ENCODE data around the gene LY6G6F.

The LY6G6F gene

DNA sequence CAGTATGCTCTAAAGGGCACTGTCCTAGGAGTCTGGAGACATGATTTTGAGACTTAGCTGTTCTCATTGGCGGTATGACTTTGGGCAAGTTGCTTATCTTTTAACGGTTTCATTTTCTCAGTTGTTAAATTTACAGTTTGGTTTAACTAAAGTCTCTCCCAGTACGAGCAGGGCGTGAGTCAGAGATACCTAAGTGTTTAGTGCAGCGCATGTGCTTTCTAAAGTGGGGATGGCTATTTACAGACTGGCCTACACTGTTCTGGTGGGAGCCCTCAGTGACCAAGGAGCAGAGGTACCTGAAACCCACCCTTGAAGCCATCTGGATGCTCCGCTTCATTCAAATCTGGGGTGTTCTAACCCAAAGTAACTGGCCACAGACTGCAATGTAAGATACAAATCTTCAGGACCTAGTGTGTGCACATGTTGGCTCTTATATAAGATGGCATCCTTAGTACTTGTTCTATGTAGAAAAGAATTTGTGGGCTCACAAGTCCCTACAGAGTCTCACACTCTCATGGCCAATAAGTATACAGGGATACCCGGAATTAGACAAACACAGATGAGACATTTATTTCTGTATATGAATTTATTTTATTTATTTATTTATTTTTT lies 43.9 kb downstream of the LY6G6F start:
- Histone ChIP-seq H3K4me3 (ENCODE audit: insufficient read depth, low read length, poor library complexity, severe bottlenecking) (no peak overlapping the region), H3K79me2 (ENCODE audit: insufficient read depth, low read length) (no peaks in the 10 kb centered on the region), H3K36me3 (ENCODE audit: low read length) (peaks cover 3% of the 10 kb centered on the region; the same call in 1 of the 2 replicates), H3K27ac (ENCODE audit: low read depth, low read length) (no peak overlapping the region), H3K9me3 (ENCODE audit: insufficient read depth, low read length) (no peaks in the 10 kb centered on the region), H3K27me3 (ENCODE audit: low read length) (no peaks in the 10 kb centered on the region), H3F3A (ENCODE audit: insufficient read depth) (0 out of 2 replicates have a peak, but pooled peaks cover 12% of the 10 kb centered on the region), H3K9ac (ENCODE audit: low read length) (no peak overlapping the region), H2AFZ (ENCODE audit: low read depth, low read length, severe bottlenecking) (no peak overlapping the region), H4K20me1 (ENCODE audit: low read depth, low read length) (no peaks in the 10 kb centered on the region), H3K4me2 (ENCODE audit: low read depth, low read length, poor library complexity, severe bottlenecking) (no peak overlapping the region), H3K9me2 (replicated peaks; ENCODE audit: insufficient read depth, low read length) (no peaks in the 10 kb centered on the region)
- TF ChIP-seq, protein P1, sequence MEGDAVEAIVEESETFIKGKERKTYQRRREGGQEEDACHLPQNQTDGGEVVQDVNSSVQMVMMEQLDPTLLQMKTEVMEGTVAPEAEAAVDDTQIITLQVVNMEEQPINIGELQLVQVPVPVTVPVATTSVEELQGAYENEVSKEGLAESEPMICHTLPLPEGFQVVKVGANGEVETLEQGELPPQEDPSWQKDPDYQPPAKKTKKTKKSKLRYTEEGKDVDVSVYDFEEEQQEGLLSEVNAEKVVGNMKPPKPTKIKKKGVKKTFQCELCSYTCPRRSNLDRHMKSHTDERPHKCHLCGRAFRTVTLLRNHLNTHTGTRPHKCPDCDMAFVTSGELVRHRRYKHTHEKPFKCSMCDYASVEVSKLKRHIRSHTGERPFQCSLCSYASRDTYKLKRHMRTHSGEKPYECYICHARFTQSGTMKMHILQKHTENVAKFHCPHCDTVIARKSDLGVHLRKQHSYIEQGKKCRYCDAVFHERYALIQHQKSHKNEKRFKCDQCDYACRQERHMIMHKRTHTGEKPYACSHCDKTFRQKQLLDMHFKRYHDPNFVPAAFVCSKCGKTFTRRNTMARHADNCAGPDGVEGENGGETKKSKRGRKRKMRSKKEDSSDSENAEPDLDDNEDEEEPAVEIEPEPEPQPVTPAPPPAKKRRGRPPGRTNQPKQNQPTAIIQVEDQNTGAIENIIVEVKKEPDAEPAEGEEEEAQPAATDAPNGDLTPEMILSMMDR (IDR thresholded peaks at IDR 0.05; ENCODE audit: insufficient read depth, low read length, poor library complexity, severe bottlenecking), result no peak
- no peak for TF ChIP-seq EZH2phosphoT487 (conservative IDR thresholded peaks at IDR 0.05; ENCODE audit: low read length)

DNA sequence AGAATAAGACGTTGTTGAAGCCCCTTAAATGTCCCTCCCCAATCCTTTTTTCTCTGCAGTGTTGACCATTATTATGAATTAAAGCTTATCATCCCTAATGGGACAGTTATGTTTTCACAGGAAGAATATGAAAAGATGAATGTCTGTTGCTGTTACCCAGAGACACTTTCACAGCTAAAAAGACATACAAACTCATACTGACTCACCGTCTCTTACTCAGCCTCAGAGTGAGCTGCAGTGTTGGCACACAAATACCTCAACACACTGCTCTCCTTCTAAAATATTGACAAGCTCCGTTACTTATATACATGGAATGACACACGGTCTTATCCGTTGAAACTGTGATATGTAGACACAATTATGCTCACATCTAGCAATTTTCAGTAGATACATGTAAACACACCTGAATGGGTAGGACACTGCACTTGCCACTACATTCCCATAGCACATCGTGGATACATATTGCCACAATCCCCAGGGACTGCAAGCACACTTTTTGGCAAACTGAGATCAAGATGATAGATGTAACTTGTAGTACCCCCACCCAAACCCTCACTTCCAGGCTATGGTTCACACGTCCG lies 46.2 kb downstream of the LY6G6F start:
- Histone ChIP-seq H3K4me2 (ENCODE audit: low read depth, low read length, poor library complexity, severe bottlenecking) (no peak overlapping the region), H3K9ac (ENCODE audit: low read length) (no peak overlapping the region), H3K27ac (ENCODE audit: low read depth, low read length) (no peak overlapping the region), H3K36me3 (ENCODE audit: low read length) (peaks cover 3% of the 10 kb centered on the region; the same call in 1 of the 2 replicates), H3K9me3 (ENCODE audit: insufficient read depth, low read length) (no peaks in the 10 kb centered on the region), H3K4me3 (ENCODE audit: insufficient read depth, low read length, poor library complexity, severe bottlenecking) (no peak overlapping the region), H3K9me2 (replicated peaks; ENCODE audit: insufficient read depth, low read length) (no peaks in the 10 kb centered on the region), H2AFZ (ENCODE audit: low read depth, low read length, severe bottlenecking) (no peak overlapping the region), H3K27me3 (ENCODE audit: low read length) (no peaks in the 10 kb centered on the region), H3F3A (ENCODE audit: insufficient read depth) (0 out of 2 replicates have a peak, but pooled peaks cover 12% of the 10 kb centered on the region), H4K20me1 (ENCODE audit: low read depth, low read length) (no peaks in the 10 kb centered on the region), H3K79me2 (ENCODE audit: insufficient read depth, low read length) (no peaks in the 10 kb centered on the region)
- TF ChIP-seq, protein P1 (IDR thresholded peaks at IDR 0.05; ENCODE audit: insufficient read depth, low read length, poor library complexity, severe bottlenecking), result no peak

DNA sequence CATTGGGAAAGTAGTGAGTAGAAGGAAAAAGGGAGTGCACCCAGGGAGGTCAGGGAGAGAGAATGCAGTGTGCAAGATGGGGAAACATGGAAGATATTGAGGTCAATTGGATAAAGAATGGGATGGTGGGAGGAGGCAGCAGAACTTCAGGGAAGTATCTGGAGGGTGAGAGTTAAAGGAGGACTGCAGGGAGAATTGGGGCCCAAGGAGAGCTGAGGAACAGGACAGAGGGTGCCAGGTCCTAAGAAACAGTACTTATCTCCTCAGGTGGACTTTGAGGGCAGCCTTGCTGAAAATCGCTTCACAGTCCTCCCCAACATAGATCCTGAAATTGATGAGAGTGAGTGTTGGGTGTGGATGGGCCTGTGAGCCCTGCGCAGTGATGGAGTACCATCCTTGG lies 51.6 kb downstream of the LY6G6F start:
- no peak overlapping the region for H3K4me2 ChIP-seq (ENCODE audit: low read depth, low read length, poor library complexity, severe bottlenecking)

More for the DNA sequence above, 51.6 kb downstream of the LY6G6F start:
- Histone ChIP-seq H3F3A (ENCODE audit: insufficient read depth) (no peaks in the 10 kb centered on the region), H3K9me2 (replicated peaks; ENCODE audit: insufficient read depth, low read length) (no peaks in the 10 kb centered on the region), H3K9ac (ENCODE audit: low read length) (no peak overlapping the region), H4K20me1 (ENCODE audit: low read depth, low read length) (no peaks in the 10 kb centered on the region), H3K27me3 (ENCODE audit: low read length) (no peaks in the 10 kb centered on the region), H3K36me3 (ENCODE audit: low read length) (peaks cover 8% of the 10 kb centered on the region; the same call in 1 of the 2 replicates), H3K4me3 (ENCODE audit: insufficient read depth, low read length, poor library complexity, severe bottlenecking) (no peak overlapping the region), H3K79me2 (ENCODE audit: insufficient read depth, low read length) (no peaks in the 10 kb centered on the region), H3K27ac (ENCODE audit: low read depth, low read length) (no peak overlapping the region), H3K9me3 (ENCODE audit: insufficient read depth, low read length) (no peaks in the 10 kb centered on the region), H2AFZ (ENCODE audit: low read depth, low read length, severe bottlenecking) (no peak overlapping the region)
- TF ChIP-seq, protein P1 (IDR thresholded peaks at IDR 0.05; ENCODE audit: insufficient read depth, low read length, poor library complexity, severe bottlenecking), result no peak
- no peak for TF ChIP-seq EZH2phosphoT487 (conservative IDR thresholded peaks at IDR 0.05; ENCODE audit: low read length)
